HEK293 (cell line): ENCODE measurements around the gene EGFR.

Source experiments
- CTCF ChIA-PET: fragments of 350-600 bp; formaldehyde crosslinking; extraction: SDS; loops from one replicate; lab custom pipeline; 2021; ENCODE audit warnings: antibody characterized with exemption; lab: Yijun Ruan, JAX
- POLR2A ChIA-PET: fragments of 300-600 bp; formaldehyde crosslinking; extraction: SDS; loops from one replicate; lab custom pipeline; 2020; ENCODE audit warnings: antibody characterized with exemption, inconsistent platforms; lab: Yijun Ruan, JAX
- H3K27ac ChIP-seq: fragments of 200-500 bp; sonication (Bioruptor generic); 2 replicates; pipeline ENCODE4 v1.5.1; 2014; ENCODE audit warnings: low read depth, low read length, control low read depth, inconsistent platforms; ENCODE audit errors: extremely low read depth
- H3K36me3 ChIP-seq, 2 experiments: fragments of 200-500 bp in 1 of 2; sonication (Bioruptor generic) in 1 of 2; 1 replicate in 1 of 2; 2 replicates in 1 of 2; pipeline ENCODE4 v1.5.1; 2014 to 2017; ENCODE audit warnings: inconsistent platforms in 2 of 2, low read length in 2 of 2; ENCODE audit not compliant: control insufficient read depth in 2 of 2, insufficient read depth in 1 of 2
- H3K4me1 ChIP-seq: fragments of 200-500 bp; sonication (Bioruptor generic); 2 replicates; pipeline ENCODE4 v1.5.1; 2014; ENCODE audit warnings: mild to moderate bottlenecking, low read length, inconsistent platforms; ENCODE audit not compliant: control insufficient read depth, insufficient read depth
- H3K4me3 ChIP-seq: 2 replicates; pipeline ENCODE4 v1.5.1; 2011; ENCODE audit warnings: low read depth, mild to moderate bottlenecking, control low read depth, low read length, moderate library complexity
- H3K9me3 ChIP-seq: fragments of 200-500 bp; sonication (Bioruptor generic); 2 replicates; pipeline ENCODE4 v1.5.1; 2014; ENCODE audit warnings: low read depth, low read length, inconsistent platforms; ENCODE audit not compliant: control insufficient read depth, insufficient read depth
- INSM2 ChIP-seq: fragments of 450-650 bp; formaldehyde crosslinking; IDR thresholded peaks from 2 replicates; pipeline ENCODE4 v1.5.1; 2016; ENCODE audit warnings: missing biosample characterization, missing genetic modification characterization
- KLF9 ChIP-seq: fragments of 450-650 bp; formaldehyde crosslinking; IDR thresholded peaks from 2 replicates; pipeline ENCODE4 v1.5.1; 2016; ENCODE audit warnings: missing biosample characterization, missing genetic modification characterization, low read depth
- MYNN ChIP-seq: fragments of 450-650 bp; formaldehyde crosslinking; IDR thresholded peaks from 2 replicates; pipeline ENCODE4 v1.5.1; 2016; ENCODE audit warnings: missing biosample characterization, missing genetic modification characterization, borderline replicate concordance
- SP7 ChIP-seq: fragments of 450-650 bp; formaldehyde crosslinking; IDR thresholded peaks from 2 replicates; pipeline ENCODE4 v1.5.1; 2016; ENCODE audit warnings: missing biosample characterization, missing genetic modification characterization
- TSHZ1 ChIP-seq: fragments of 450-650 bp; formaldehyde crosslinking; IDR thresholded peaks from 2 replicates; pipeline ENCODE4 v1.5.1; 2016; ENCODE audit warnings: missing biosample characterization, missing genetic modification characterization, borderline replicate concordance
- ZBTB8A ChIP-seq: fragments of 450-650 bp; formaldehyde crosslinking; IDR thresholded peaks from 2 replicates; pipeline ENCODE4 v1.5.1; 2016; ENCODE audit warnings: missing biosample characterization, missing genetic modification characterization
- ZFHX2 ChIP-seq: fragments of 450-650 bp; formaldehyde crosslinking; conservative IDR thresholded peaks from 2 replicates; pipeline ENCODE4 v1.5.1; 2016; ENCODE audit warnings: missing biosample characterization, missing genetic modification characterization
- ZFP3 ChIP-seq: fragments of 450-650 bp; formaldehyde crosslinking; IDR thresholded peaks from 2 replicates; pipeline ENCODE4 v1.5.1; 2016; ENCODE audit warnings: low read depth, missing biosample characterization, missing genetic modification characterization
- ZNF114 ChIP-seq: fragments of 450-650 bp; formaldehyde crosslinking; IDR thresholded peaks from 2 replicates; pipeline ENCODE4 v1.5.0; 2017; ENCODE audit warnings: missing biosample characterization, missing genetic modification characterization
- ZNF132 ChIP-seq: fragments of 450-650 bp; formaldehyde crosslinking; IDR thresholded peaks from 2 replicates; pipeline ENCODE4 v1.5.1; 2017; ENCODE audit warnings: missing biosample characterization, missing genetic modification characterization, borderline replicate concordance
- ZNF19 ChIP-seq: fragments of 450-650 bp; formaldehyde crosslinking; IDR thresholded peaks from 2 replicates; pipeline ENCODE4; 2016; ENCODE audit warnings: missing biosample characterization, missing genetic modification characterization, low read depth
- ZNF211 ChIP-seq: fragments of 450-650 bp; formaldehyde crosslinking; IDR thresholded peaks from 2 replicates; pipeline ENCODE4 v1.5.1; 2016; ENCODE audit warnings: low read depth, missing biosample characterization, missing genetic modification characterization
- ZNF416 ChIP-seq: fragments of 450-650 bp; formaldehyde crosslinking; IDR thresholded peaks from 2 replicates; pipeline ENCODE4 v1.5.1; 2016; ENCODE audit warnings: missing biosample characterization, missing genetic modification characterization
- ZNF423 ChIP-seq: fragments of 450-650 bp; formaldehyde crosslinking; IDR thresholded peaks from 2 replicates; pipeline ENCODE4 v1.5.1; 2016; ENCODE audit warnings: missing biosample characterization, missing genetic modification characterization
- ZNF473 ChIP-seq: fragments of 450-650 bp; formaldehyde crosslinking; IDR thresholded peaks from 2 replicates; pipeline ENCODE4 v1.5.1; 2017; ENCODE audit warnings: missing biosample characterization, missing genetic modification characterization
- ZNF529 ChIP-seq: fragments of 450-650 bp; formaldehyde crosslinking; IDR thresholded peaks from 2 replicates; pipeline ENCODE4 v1.5.1; 2017; ENCODE audit warnings: missing genetic modification characterization, missing biosample characterization; ENCODE audit not compliant: insufficient replicate concordance
- ZNF701 ChIP-seq: fragments of 450-650 bp; formaldehyde crosslinking; IDR thresholded peaks from 2 replicates; pipeline ENCODE4 v1.5.1; 2016; ENCODE audit warnings: missing biosample characterization, missing genetic modification characterization
- ZNF777 ChIP-seq: fragments of 450-650 bp; formaldehyde crosslinking; IDR thresholded peaks from 2 replicates; pipeline ENCODE4 v1.5.1; 2017; ENCODE audit warnings: missing biosample characterization, missing genetic modification characterization, borderline replicate concordance
- ZNF792 ChIP-seq: fragments of 450-650 bp; formaldehyde crosslinking; IDR thresholded peaks from 2 replicates; pipeline ENCODE4 v1.5.1; 2016; ENCODE audit warnings: missing biosample characterization, missing genetic modification characterization
- ZSCAN30 ChIP-seq: fragments of 450-650 bp; IDR thresholded peaks from 2 replicates; pipeline ENCODE4 v1.5.1; 2018; ENCODE audit warnings: missing biosample characterization, mild to moderate bottlenecking, missing genetic modification characterization, moderate library complexity
- TF ChIP-seq, protein P1 (sequence below): fragments of 450-650 bp; formaldehyde crosslinking; IDR thresholded peaks from 2 replicates; pipeline ENCODE4 v1.5.1; 2016; ENCODE audit warnings: missing biosample characterization, missing genetic modification characterization
- TF ChIP-seq, protein P2 (sequence below): fragments of 450-650 bp; formaldehyde crosslinking; IDR thresholded peaks from 2 replicates; pipeline ENCODE4 v1.5.1; 2017; ENCODE audit warnings: missing biosample characterization, missing genetic modification characterization
- TF ChIP-seq, protein P3 (sequence below): fragments of 450-650 bp; formaldehyde crosslinking; IDR thresholded peaks from 2 replicates; pipeline ENCODE4 v1.5.1; 2016; ENCODE audit warnings: missing biosample characterization, missing genetic modification characterization

The EGFR gene

GRCh38 chr7:55054758-55055157 is 35.9 kb downstream of the EGFR start (continued):
- TF ChIP-seq TSHZ1 (tag by site-specific recombination) (no peak), ZNF114 (tag by site-specific recombination) (no peak), ZNF211 (no peak), ZNF132 (no peak), KLF9 (tag by site-specific recombination) (no peak)

GRCh38 chr7:55055479-55055878 is 36.7 kb downstream of the EGFR start:
- ChIA-PET POLR2A (no interaction called here), CTCF (no interaction called here)
- no peak overlapping the region for H3K4me3 ChIP-seq
- H3K9me3 ChIP-seq, result no peaks in the 10 kb centered on the region
- no peaks in the 10 kb centered on the region for H3K4me1 ChIP-seq
- TF ChIP-seq, protein P1, sequence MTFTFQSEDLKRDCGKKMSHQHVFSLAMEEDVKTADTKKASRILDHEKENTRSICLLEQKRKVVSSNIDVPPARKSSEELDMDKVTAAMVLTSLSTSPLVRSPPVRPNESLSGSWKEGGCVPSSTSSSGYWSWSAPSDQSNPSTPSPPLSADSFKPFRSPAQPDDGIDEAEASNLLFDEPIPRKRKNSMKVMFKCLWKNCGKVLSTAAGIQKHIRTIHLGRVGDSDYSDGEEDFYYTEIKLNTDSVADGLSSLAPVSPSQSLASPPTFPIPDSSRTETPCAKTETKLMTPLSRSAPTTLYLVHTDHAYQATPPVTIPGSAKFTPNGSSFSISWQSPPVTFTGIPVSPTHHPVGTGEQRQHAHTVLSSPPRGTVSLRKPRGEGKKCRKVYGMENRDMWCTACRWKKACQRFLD (tag by site-specific recombination), result no peak
- H3K27ac ChIP-seq, result no peak overlapping the region
- no peaks in the 10 kb centered on the region for H3K36me3 ChIP-seq

DNA sequence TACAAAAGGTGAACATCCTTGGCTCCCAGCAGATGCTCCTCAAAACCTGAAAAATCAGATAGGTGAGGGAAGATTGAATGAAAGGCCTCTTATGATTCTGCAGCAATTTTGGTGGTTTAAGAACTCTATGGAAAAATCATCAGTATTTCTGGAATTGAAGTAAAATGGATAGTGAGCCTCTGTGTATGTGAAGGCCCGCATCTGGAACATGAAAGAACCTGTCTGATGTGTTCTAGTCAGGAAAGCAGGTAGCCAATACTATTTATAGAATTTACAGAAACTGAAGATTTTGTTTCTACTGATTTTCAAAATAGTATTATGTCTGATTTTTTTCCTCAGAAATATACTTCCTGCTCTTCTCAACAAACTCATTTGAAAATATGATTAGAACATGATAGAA is 37.3 kb downstream of the EGFR start:
- ChIA-PET POLR2A (no interaction called here), CTCF (no interaction called here)
- Histone ChIP-seq H3K4me3 (no peak overlapping the region), H3K27ac (no peak overlapping the region), H3K36me3 (no peaks in the 10 kb centered on the region), H3K4me1 (no peaks in the 10 kb centered on the region), H3K9me3 (no peaks in the 10 kb centered on the region)
- TF ChIP-seq ZBTB8A (tag by site-specific recombination) (no peak), ZSCAN30 (tag by site-specific recombination) (no peak), ZNF529 (tag by site-specific recombination) (no peak), ZNF19 (tag by site-specific recombination) (no peak), ZNF777 (tag by site-specific recombination) (no peak), SP7 (no peak), MYNN (tag by site-specific recombination) (no peak), ZNF416 (tag by site-specific recombination) (no peak), INSM2 (tag by site-specific recombination) (no peak), ZNF701 (tag by site-specific recombination) (no peak), ZNF792 (tag by site-specific recombination) (no peak), ZNF423 (tag by site-specific recombination) (no peak), ZNF473 (no peak), ZFHX2 (no peak), ZFP3 (tag by site-specific recombination) (no peak)
- TF ChIP-seq, protein P2, sequence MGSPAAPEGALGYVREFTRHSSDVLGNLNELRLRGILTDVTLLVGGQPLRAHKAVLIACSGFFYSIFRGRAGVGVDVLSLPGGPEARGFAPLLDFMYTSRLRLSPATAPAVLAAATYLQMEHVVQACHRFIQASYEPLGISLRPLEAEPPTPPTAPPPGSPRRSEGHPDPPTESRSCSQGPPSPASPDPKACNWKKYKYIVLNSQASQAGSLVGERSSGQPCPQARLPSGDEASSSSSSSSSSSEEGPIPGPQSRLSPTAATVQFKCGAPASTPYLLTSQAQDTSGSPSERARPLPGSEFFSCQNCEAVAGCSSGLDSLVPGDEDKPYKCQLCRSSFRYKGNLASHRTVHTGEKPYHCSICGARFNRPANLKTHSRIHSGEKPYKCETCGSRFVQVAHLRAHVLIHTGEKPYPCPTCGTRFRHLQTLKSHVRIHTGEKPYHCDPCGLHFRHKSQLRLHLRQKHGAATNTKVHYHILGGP (tag by site-specific recombination), result no peak
- TF ChIP-seq, protein P3, sequence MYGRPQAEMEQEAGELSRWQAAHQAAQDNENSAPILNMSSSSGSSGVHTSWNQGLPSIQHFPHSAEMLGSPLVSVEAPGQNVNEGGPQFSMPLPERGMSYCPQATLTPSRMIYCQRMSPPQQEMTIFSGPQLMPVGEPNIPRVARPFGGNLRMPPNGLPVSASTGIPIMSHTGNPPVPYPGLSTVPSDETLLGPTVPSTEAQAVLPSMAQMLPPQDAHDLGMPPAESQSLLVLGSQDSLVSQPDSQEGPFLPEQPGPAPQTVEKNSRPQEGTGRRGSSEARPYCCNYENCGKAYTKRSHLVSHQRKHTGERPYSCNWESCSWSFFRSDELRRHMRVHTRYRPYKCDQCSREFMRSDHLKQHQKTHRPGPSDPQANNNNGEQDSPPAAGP (tag by site-specific recombination), result no peak
